Jurkat, Clone E6-1 (cell line): ENCODE data around the gene GSTM5.
"Not testable (repeated sequence)": the region's sequence is repeated elsewhere in the genome, so short reads cannot be mapped to it uniquely, and the experiment has no call there.

Source experiments
- DNase-seq: peaks from one replicate; pipeline ENCODE4 v3.0.0-alpha.2; 2011; ENCODE audit warnings: low read depth, low spot score
- H3K4me3 ChIP-seq: 2 replicates; pipeline ENCODE4 v1.5.1; 2011; ENCODE audit warnings: mild to moderate bottlenecking, low read length, control low read depth, moderate library complexity

Gene GSTM5

GRCh38 chr1:109724933-109725332 is 12.9 kb downstream of the GSTM5 start:
- DNase-seq = no peak
- no peak overlapping the region for H3K4me3 ChIP-seq

GRCh38 chr1:109725510-109725909 is 13.5 kb downstream of the GSTM5 start:
- DNase-seq = no peak
- no peak overlapping the region for H3K4me3 ChIP-seq

GRCh38 chr1:109726007-109726406 is 14.0 kb downstream of the GSTM5 start:
- no peak for DNase-seq
- no peak overlapping the region for H3K4me3 ChIP-seq

- DNase-seq = no peak
- H3K4me3 ChIP-seq = no peak overlapping the region
Measured at GRCh38 chr1:109726728-109727373, 14.8 kb downstream of the GSTM5 start.

GRCh38 chr1:109728870-109729269 is 16.8 kb downstream of the GSTM5 start:
- DNase-seq = no peak
- H3K4me3 ChIP-seq = no peak overlapping the region

GRCh38 chr1:109730666-109731065 is 18.6 kb downstream of the GSTM5 start:
- no peak overlapping the region for H3K4me3 ChIP-seq

GRCh38 chr1:109732390-109732881 is 20.4 kb downstream of the GSTM5 start:
- no peak overlapping the region for H3K4me3 ChIP-seq
- DNase-seq = no peak

More at GRCh38 chr1:109730666-109731065, 18.6 kb downstream of the GSTM5 start:
- DNase-seq = no peak

- DNase-seq = no peak
- H3K4me3 ChIP-seq = no peak overlapping the region
Measured at GRCh38 chr1:109733236-109733870, 21.3 kb downstream of the GSTM5 start.

- DNase-seq = peak; percentile 49
- peak overlapping the region; percentile 60 for H3K4me3 ChIP-seq
Measured at GRCh38 chr1:109739738-109740614, 27.9 kb downstream of the GSTM5 start.

GRCh38 chr1:109740615-109741373 is 28.7 kb downstream of the GSTM5 start, which contains the start of gene GSTM3:
Gene GSTM3, minus strand, starts transcription at chr1:109741038. Its CDS starts 751 bp downstream, at chr1:109740287.
- H3K4me3 ChIP-seq = peak within 1 kb of the TSS; percentile 60
- DNase-seq = no peak

- H3K4me3 ChIP-seq, DNase-seq: not testable (repeated sequence)
Measured at GRCh38 chr1:109748311-109748710, 36.3 kb downstream of the GSTM5 start.

- no peak for DNase-seq
- H3K4me3 ChIP-seq = no peak overlapping the region
Measured at GRCh38 chr1:109749221-109749620, 37.2 kb downstream of the GSTM5 start.

- no peak overlapping the region for H3K4me3 ChIP-seq
- DNase-seq = no peak
Measured at GRCh38 chr1:109750241-109750882, 38.3 kb downstream of the GSTM5 start.

GRCh38 chr1:109750920-109751319 is 38.9 kb downstream of the GSTM5 start:
- no peak overlapping the region for H3K4me3 ChIP-seq
- no peak for DNase-seq

- no peak overlapping the region for H3K4me3 ChIP-seq
- DNase-seq = no peak
Measured at GRCh38 chr1:109751531-109752260, 39.6 kb downstream of the GSTM5 start.

GRCh38 chr1:109754738-109755137 is 42.7 kb downstream of the GSTM5 start:
- DNase-seq = no peak
- H3K4me3 ChIP-seq = no peak overlapping the region

- not testable (repeated sequence) for H3K4me3 ChIP-seq, DNase-seq
Measured at GRCh38 chr1:109756325-109756724, 44.3 kb downstream of the GSTM5 start.
